PFSK-1 (cell line): ENCODE data around the gene PGAP3.

Source experiments
- FOXP2 ChIP-seq: optimal IDR thresholded peaks from 2 replicates; pipeline ENCODE3; 2011; ENCODE audit warnings: borderline replicate concordance, control low read depth, inconsistent platforms; ENCODE audit not compliant: insufficient read depth; ENCODE audit errors: extremely low read length, extremely low read depth
- POLR2AphosphoS5 ChIP-seq: IDR thresholded peaks from 2 replicates; pipeline ENCODE4 v1.6.1; 2012; ENCODE audit warnings: low read depth, mild to moderate bottlenecking, control low read depth, low read length, moderate library complexity
- REST ChIP-seq, 2 experiments: IDR thresholded peaks; 2 replicates each; pipeline versions ENCODE4 v1.6.1 to v1.8.0; 2011 to 2012; ENCODE audit warnings: low read depth in 2 of 2, low read length in 2 of 2, control low read depth in 1 of 2, inconsistent platforms in 1 of 2, mild to moderate bottlenecking in 1 of 2, moderate library complexity in 1 of 2; ENCODE audit not compliant: insufficient read depth in 1 of 2
- SIN3A ChIP-seq: IDR thresholded peaks from 2 replicates; pipeline ENCODE4 v1.6.1; 2012; ENCODE audit warnings: mild to moderate bottlenecking, low read length, moderate library complexity, borderline replicate concordance; ENCODE audit not compliant: insufficient read depth
- TAF1 ChIP-seq: IDR thresholded peaks from 2 replicates; pipeline ENCODE4 v1.6.1; 2012; ENCODE audit warnings: low read length, control low read depth, borderline replicate concordance; ENCODE audit not compliant: insufficient read depth

Gene PGAP3

GRCh38 chr17:39653316-39653661, 34.6 kb downstream of the PGAP3 start:
- TF ChIP-seq TAF1: no peak
- TF ChIP-seq REST (IDR thresholded peaks at IDR 0.05; ENCODE audit: insufficient read depth in 1 of 2, low read depth in 2 of 2, low read length in 2 of 2): no peak
- TF ChIP-seq FOXP2: no peak
- no peak for TF ChIP-seq SIN3A
- TF ChIP-seq POLR2AphosphoS5: no peak

- TF ChIP-seq TAF1: no peak
- TF ChIP-seq REST (IDR thresholded peaks at IDR 0.05; ENCODE audit: insufficient read depth in 1 of 2, low read depth in 2 of 2, low read length in 2 of 2): no peak
- no peak for TF ChIP-seq POLR2AphosphoS5
- no peak for TF ChIP-seq FOXP2
- TF ChIP-seq SIN3A: no peak
Observed at GRCh38 chr17:39652587-39653315, 35.1 kb downstream of the PGAP3 start.

GRCh38 chr17:39651923-39652586, 35.8 kb downstream of the PGAP3 start:
- no peak for TF ChIP-seq SIN3A
- TF ChIP-seq POLR2AphosphoS5: no peak
- no peak for TF ChIP-seq FOXP2
- TF ChIP-seq REST (IDR thresholded peaks at IDR 0.05; ENCODE audit: insufficient read depth in 1 of 2, low read depth in 2 of 2, low read length in 2 of 2): no peak
- TF ChIP-seq TAF1: no peak

GRCh38 chr17:39650121-39650579, 37.7 kb downstream of the PGAP3 start:
- no peak for TF ChIP-seq REST (IDR thresholded peaks at IDR 0.05; ENCODE audit: insufficient read depth in 1 of 2, low read depth in 2 of 2, low read length in 2 of 2)
- no peak for TF ChIP-seq TAF1
- no peak for TF ChIP-seq SIN3A
- TF ChIP-seq POLR2AphosphoS5: no peak
